Adrenal gland (tissue), 5 donors: ENCODE measurements around the gene APLP2.

ENCODE experiments used
- CTCF ChIP-seq, 6 experiments: fragments of 450-650 bp in 4 of 6; fragments of 200-600 bp in 2 of 6; sonication (generic) in 1 of 6; IDR thresholded peaks; 1 replicate in 5 of 6; 2 replicates in 1 of 6; pipeline versions ENCODE4 v1.5.1 to v1.8.0; 2016 to 2021; ENCODE audit warnings: antibody characterized with exemption in 6 of 6, mild to moderate bottlenecking in 2 of 6, moderate library complexity in 1 of 6
- POLR2A ChIP-seq, 2 donors: fragments of 450-650 bp; IDR thresholded peaks; one replicate each; pipeline ENCODE4 v1.6.1; 2017; ENCODE audit warnings: antibody characterized with exemption in 2 of 2, mild to moderate bottlenecking in 2 of 2, moderate library complexity in 1 of 2
- donor health status: DM: no; HTN: no; CAD: no.

DNA sequence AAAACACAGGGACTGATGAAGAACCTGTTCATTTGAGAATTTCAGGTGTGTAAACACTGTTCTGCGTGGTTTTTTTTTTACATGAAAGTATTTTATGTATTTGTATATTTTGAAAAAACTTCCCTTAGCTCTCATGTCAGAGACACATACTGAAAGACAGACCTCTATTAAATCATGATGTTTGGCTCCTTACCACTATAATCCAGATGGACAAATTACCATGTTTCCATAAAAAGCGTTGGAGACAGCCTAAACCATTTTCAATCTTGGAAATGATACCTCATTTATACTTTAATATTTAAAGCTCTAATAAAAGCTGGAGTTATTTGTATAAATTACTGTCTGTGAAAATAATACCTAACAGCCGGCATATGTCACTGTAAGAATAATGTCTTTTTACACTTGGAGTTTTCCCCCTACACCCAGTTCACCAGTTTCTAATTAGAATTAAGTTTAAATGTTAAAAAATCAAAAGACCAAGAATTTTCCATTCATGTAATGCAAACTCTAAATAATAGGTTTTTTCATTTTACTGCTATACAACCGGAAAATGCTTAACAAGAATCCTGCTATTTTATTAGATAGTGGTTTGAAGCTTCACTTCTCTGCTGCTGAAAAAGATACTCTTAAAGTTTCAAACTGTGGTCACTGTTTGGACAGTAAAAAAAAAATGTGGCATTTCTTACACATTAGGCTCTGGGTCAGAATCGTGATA, 30.8 kb downstream of the APLP2 start:
- TF ChIP-seq CTCF (IDR thresholded peaks at IDR 0.05) (no peak), POLR2A (IDR thresholded peaks at IDR 0.05) (no peak)
